BE2C (cell line): ENCODE measurements around the gene RARB.

Source experiments
- DNase-seq: peaks from one replicate; pipeline ENCODE4 v3.0.0-alpha.2; 2020
- H3K27me3 ChIP-seq: fragments of 250-450 bp; sonication (Bioruptor Pico); 2 replicates; pipeline ENCODE4 v1.5.1; 2020; ENCODE audit warnings: mild to moderate bottlenecking
- H3K36me3 ChIP-seq: fragments of 250-450 bp; sonication (Bioruptor Pico); 2 replicates; pipeline ENCODE4 v1.5.1; 2020; ENCODE audit warnings: mild to moderate bottlenecking
- H3K4me1 ChIP-seq: fragments of 250-450 bp; sonication (Bioruptor Pico); 2 replicates; pipeline ENCODE4 v1.5.1; 2020
- H3K4me3 ChIP-seq: 2 replicates; pipeline ENCODE4 v1.5.1; 2011; ENCODE audit warnings: low read depth, low read length
- H3K9me3 ChIP-seq: fragments of 250-450 bp; sonication (Bioruptor Pico); 2 replicates; pipeline ENCODE4 v1.5.1; 2020
- CTCF ChIP-seq: IDR thresholded peaks from 2 replicates; pipeline ENCODE4 v1.5.1; 2012; ENCODE audit warnings: mild to moderate bottlenecking, low read depth, low read length

RARB gene

GRCh38 chr3:25588441-25589103, 160.5 kb downstream of the RARB start:
- no peaks in the 10 kb centered on the region for H3K4me1 ChIP-seq
- H3K9me3 ChIP-seq, result no peaks in the 10 kb centered on the region
- TF ChIP-seq CTCF, result no peak
- H3K36me3 ChIP-seq, result no peaks in the 10 kb centered on the region
- DNase-seq, result no peak
- no peak overlapping the region for H3K4me3 ChIP-seq
- H3K27me3 ChIP-seq, result no peaks in the 10 kb centered on the region

GRCh38 chr3:25589104-25589782, 161.2 kb downstream of the RARB start:
- no peak for DNase-seq
- TF ChIP-seq CTCF, result no peak
- Histone ChIP-seq H3K9me3 (no peaks in the 10 kb centered on the region), H3K27me3 (no peaks in the 10 kb centered on the region), H3K4me3 (no peak overlapping the region), H3K4me1 (no peaks in the 10 kb centered on the region), H3K36me3 (no peaks in the 10 kb centered on the region)

GRCh38 chr3:25589783-25590258, 161.8 kb downstream of the RARB start:
- no peaks in the 10 kb centered on the region for H3K4me1 ChIP-seq
- no peaks in the 10 kb centered on the region for H3K27me3 ChIP-seq
- H3K9me3 ChIP-seq, result no peaks in the 10 kb centered on the region
- no peaks in the 10 kb centered on the region for H3K36me3 ChIP-seq
- TF ChIP-seq CTCF, result no peak
- H3K4me3 ChIP-seq, result no peak overlapping the region
- DNase-seq, result no peak

GRCh38 chr3:25592510-25592968, 164.5 kb downstream of the RARB start:
- Histone ChIP-seq H3K4me1 (no peaks in the 10 kb centered on the region), H3K27me3 (no peaks in the 10 kb centered on the region), H3K36me3 (no peaks in the 10 kb centered on the region), H3K9me3 (no peaks in the 10 kb centered on the region), H3K4me3 (no peak overlapping the region)
- 0 out of 2 replicates have a peak, but pooled peaks have one; percentile 14 for TF ChIP-seq CTCF
- no peak for DNase-seq

GRCh38 chr3:25593001-25593400, 164.9 kb downstream of the RARB start:
- no peak for TF ChIP-seq CTCF
- no peak for DNase-seq
- Histone ChIP-seq H3K4me1 (no peaks in the 10 kb centered on the region), H3K4me3 (no peak overlapping the region), H3K27me3 (no peaks in the 10 kb centered on the region), H3K9me3 (no peaks in the 10 kb centered on the region), H3K36me3 (no peaks in the 10 kb centered on the region)

- no peak overlapping the region for H3K4me3 ChIP-seq
- TF ChIP-seq CTCF, result peak; percentile 57
- H3K27me3 ChIP-seq, result no peaks in the 10 kb centered on the region
- no peaks in the 10 kb centered on the region for H3K9me3 ChIP-seq
- DNase-seq, result no peak
- no peaks in the 10 kb centered on the region for H3K36me3 ChIP-seq
- H3K4me1 ChIP-seq, result no peaks in the 10 kb centered on the region
Measured at GRCh38 chr3:25594007-25594502, 166.0 kb downstream of the RARB start.
